Neuronal stem cell (in vitro differentiated cells): Measurements from ENCODE around the gene LYRM9.
A peak's percentile ranks its signal among the peaks of the same experiment; 100 is the strongest.
"Not testable (repeated sequence)": the region's sequence is repeated elsewhere in the genome, so short reads cannot be mapped to it uniquely, and the experiment has no call there.

ENCODE experiments used
- DNase-seq: peaks from one replicate; pipeline ENCODE4 v3.0.0-alpha.2; 2013; ENCODE audit warnings: low spot score
- H2AFZ ChIP-seq: one replicate; pipeline ENCODE4 v1.6.1; 2013; ENCODE audit warnings: mild to moderate bottlenecking, low read length, inconsistent platforms
- H2AK5ac ChIP-seq: 2 replicates; pipeline ENCODE4 v1.6.1; 2013; ENCODE audit warnings: low read depth, mild to moderate bottlenecking, inconsistent platforms, low read length, moderate library complexity, mixed read lengths
- H2BK120ac ChIP-seq: 2 replicates; pipeline ENCODE4 v1.6.1; 2013; ENCODE audit warnings: low read depth, mild to moderate bottlenecking, inconsistent platforms, low read length, moderate library complexity, mixed read lengths
- H2BK12ac ChIP-seq: one replicate; pipeline ENCODE4 v1.6.1; 2013; ENCODE audit warnings: low read length, inconsistent platforms
- H2BK15ac ChIP-seq: 2 replicates; pipeline ENCODE4 v1.6.1; 2013; ENCODE audit warnings: mild to moderate bottlenecking, low read length, inconsistent platforms, mixed read lengths
- H2BK5ac ChIP-seq: one replicate; pipeline ENCODE4 v1.6.1; 2013; ENCODE audit warnings: inconsistent platforms, mild to moderate bottlenecking, low read length, moderate library complexity
- H3K14ac ChIP-seq: one replicate; pipeline ENCODE4 v1.6.1; 2013; ENCODE audit warnings: low read length, inconsistent platforms
- H3K18ac ChIP-seq: 2 replicates; pipeline ENCODE4 v1.6.1; 2013; ENCODE audit warnings: low read length, inconsistent platforms
- H3K23ac ChIP-seq: 2 replicates; pipeline ENCODE4 v1.6.1; 2013; ENCODE audit warnings: low read depth, mild to moderate bottlenecking, mixed read lengths, low read length, inconsistent platforms; ENCODE audit not compliant: poor library complexity
- H3K27ac ChIP-seq: replicated peaks from 3 replicates; pipeline ENCODE4 v1.5.1; 2013; ENCODE audit warnings: low read length, inconsistent platforms
- H3K27me3 ChIP-seq, 3 experiments: 2 replicates each; pipeline ENCODE4 v1.6.1; 2013; ENCODE audit warnings: low read length in 3 of 3, mild to moderate bottlenecking in 2 of 3, inconsistent platforms in 1 of 3, low read depth in 1 of 3, mixed read lengths in 1 of 3, moderate library complexity in 1 of 3; ENCODE audit not compliant: control insufficient read depth in 3 of 3, insufficient read depth in 3 of 3
- H3K36me3 ChIP-seq, 2 donors: replicated peaks in 1 of 2; 2 replicates each; pipeline ENCODE4 v1.6.1; 2013; ENCODE audit warnings: low read length in 2 of 2; ENCODE audit not compliant: control insufficient read depth in 2 of 2, insufficient read depth in 2 of 2
- H3K4ac ChIP-seq: 2 replicates; pipeline ENCODE4 v1.6.1; 2013; ENCODE audit warnings: inconsistent platforms, mild to moderate bottlenecking, low read length, moderate library complexity
- H3K4me1 ChIP-seq, 2 donors: 1 replicate in 1 of 2; 2 replicates in 1 of 2; pipeline ENCODE4 v1.6.1; 2013; ENCODE audit warnings: low read length in 2 of 2, low read depth in 1 of 2; ENCODE audit not compliant: control insufficient read depth in 2 of 2, insufficient read depth in 1 of 2
- H3K4me2 ChIP-seq: one replicate; pipeline ENCODE4 v1.6.1; 2013; ENCODE audit warnings: mild to moderate bottlenecking, low read length, inconsistent platforms; ENCODE audit not compliant: insufficient read depth, poor library complexity, severe bottlenecking
- H3K4me3 ChIP-seq, 2 donors: 2 replicates each; pipeline ENCODE4 v1.5.1; 2013; ENCODE audit warnings: low read length in 2 of 2, mild to moderate bottlenecking in 2 of 2, inconsistent platforms in 1 of 2, moderate library complexity in 1 of 2
- H3K79me1 ChIP-seq: one replicate; pipeline ENCODE4 v1.6.1; 2013; ENCODE audit warnings: low read depth, mild to moderate bottlenecking, inconsistent platforms, low read length, moderate library complexity
- H3K9ac ChIP-seq: one replicate; pipeline ENCODE4 v1.6.1; 2013; ENCODE audit warnings: mild to moderate bottlenecking, low read depth, low read length, inconsistent platforms; ENCODE audit not compliant: poor library complexity
- H3K9me3 ChIP-seq, 2 donors: replicated peaks in 1 of 2; 2 replicates each; pipeline versions ENCODE3 to v1.6.1; 2013; ENCODE audit warnings: low read length in 2 of 2, mild to moderate bottlenecking in 2 of 2, inconsistent platforms in 1 of 2, low read depth in 1 of 2, mixed read lengths in 1 of 2, moderate library complexity in 1 of 2; ENCODE audit not compliant: control insufficient read depth in 2 of 2, insufficient read depth in 1 of 2
- H4K8ac ChIP-seq: one replicate; pipeline ENCODE4 v1.6.1; 2013; ENCODE audit warnings: low read depth, mild to moderate bottlenecking, inconsistent platforms, low read length, moderate library complexity
- H4K91ac ChIP-seq: one replicate; pipeline ENCODE4 v1.6.1; 2013; ENCODE audit warnings: low read length, low read depth, mild to moderate bottlenecking, inconsistent platforms; ENCODE audit not compliant: poor library complexity
- WGBS, 2 donors: extraction: QIAGEN DNeasy Blood & Tissue Kit; methylation state at CpG; one replicate each; pipeline ENCODE4 v1.1.7; 2013; ENCODE audit warnings: missing lambda C conversion rate in 2 of 2, mixed read lengths in 1 of 2; ENCODE audit not compliant: insufficient read length in 2 of 2, insufficient replicate concordance in 1 of 2; ENCODE audit errors: extremely low coverage in 2 of 2; 5-methylcytosine and 5-hydroxymethylcytosine counted together

The LYRM9 gene

GRCh38 chr17:27888067-27888466 is 5.1 kb downstream of the LYRM9 start:
- Histone ChIP-seq H2AFZ (no peak overlapping the region), H3K4ac (no peak overlapping the region), H3K79me1 (no peaks in the 10 kb centered on the region), H2BK12ac (no peak overlapping the region), H3K36me3 (no peaks in the 10 kb centered on the region), H3K4me2 (no peak overlapping the region), H3K27me3 (no peaks in the 10 kb centered on the region), H3K9ac (no peak overlapping the region), H2AK5ac (no peak overlapping the region), H3K27ac (peak overlapping the region; percentile 55), H2BK15ac (no peak overlapping the region), H3K4me3 (no peak overlapping the region), H3K14ac (no peak overlapping the region), H3K23ac (no peak overlapping the region), H2BK120ac (no peak overlapping the region), H3K4me1 (peaks cover 7 to 20% of the 10 kb centered on the region in 2 donors), H2BK5ac (no peak overlapping the region), H4K91ac (no peak overlapping the region), H3K18ac (peak overlapping the region; percentile 60), H4K8ac (no peak overlapping the region), H3K9me3 (no peaks in the 10 kb centered on the region)
- WGBS, 2 donors = no CpG with 5 or more reads among the region's 2 CpGs
- no peak for DNase-seq

GRCh38 chr17:27886348-27886906 is 6.7 kb downstream of the LYRM9 start:
- WGBS, 2 donors = no CpG with 5 or more reads among the region's 8 CpGs
- not testable (repeated sequence) for H4K8ac ChIP-seq, H3K27me3 ChIP-seq, H3K4ac ChIP-seq, H3K36me3 ChIP-seq, H2BK15ac ChIP-seq, H2AFZ ChIP-seq, DNase-seq, H2BK120ac ChIP-seq, H2BK5ac ChIP-seq, H3K14ac ChIP-seq, H3K27ac ChIP-seq, H3K79me1 ChIP-seq, H2BK12ac ChIP-seq, H4K91ac ChIP-seq, H2AK5ac ChIP-seq, H3K4me3 ChIP-seq, H3K23ac ChIP-seq, H3K4me2 ChIP-seq, H3K9ac ChIP-seq, H3K18ac ChIP-seq, H3K9me3 ChIP-seq
- H3K4me1 ChIP-seq = peaks cover 3 to 18% of the 10 kb centered on the region in 2 donors

- no peak overlapping the region for H2AFZ ChIP-seq
- DNase-seq = no peak
Observed at GRCh38 chr17:27882162-27882840, 10.9 kb downstream of the LYRM9 start.

DNA sequence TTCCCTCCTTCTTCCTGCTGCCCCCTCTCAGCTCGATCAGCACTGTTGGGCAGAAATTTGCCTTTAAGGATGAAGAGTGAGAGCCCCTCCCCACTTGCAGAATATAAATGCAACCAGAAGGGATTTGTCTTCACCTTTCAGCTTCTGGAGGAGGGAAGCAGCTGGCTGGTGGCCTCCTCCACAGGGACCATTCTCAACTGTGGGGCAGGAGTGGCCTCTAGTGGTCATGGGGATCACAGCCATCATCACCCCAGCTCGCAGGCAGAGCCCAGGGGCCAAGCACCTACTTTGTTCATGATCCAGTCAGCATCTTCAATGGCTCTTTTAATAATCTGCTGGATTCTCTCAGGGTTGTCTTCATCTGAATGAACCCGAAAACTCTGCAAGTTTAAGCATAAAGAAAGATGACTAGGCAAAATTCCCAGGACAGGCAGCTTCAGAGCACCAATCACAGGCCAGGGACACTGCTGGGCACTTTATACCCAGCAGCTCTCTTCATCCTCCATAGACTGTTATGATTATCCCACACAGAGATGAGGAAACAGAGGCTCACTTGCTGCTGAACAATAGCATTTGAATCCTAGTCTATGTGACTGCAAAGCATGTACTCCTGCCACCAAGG is 13.1 kb downstream of the LYRM9 start:
- Histone ChIP-seq H3K27ac (no peak overlapping the region), H4K8ac (no peak overlapping the region), H3K4ac (no peak overlapping the region), H3K4me3 (no peak overlapping the region), H3K4me2 (no peak overlapping the region), H2BK12ac (no peak overlapping the region), H3K4me1 (peaks cover 0 to 4% of the 10 kb centered on the region in 2 donors), H3K18ac (no peak overlapping the region), H2BK5ac (no peak overlapping the region), H3K23ac (no peak overlapping the region), H3K36me3 (peaks cover 0 to 2% of the 10 kb centered on the region in 2 donors), H2BK120ac (no peak overlapping the region), H3K27me3 (no peaks in the 10 kb centered on the region), H2AK5ac (peak overlapping the region; percentile 39), H2BK15ac (no peak overlapping the region), H3K9ac (no peak overlapping the region), H3K79me1 (no peaks in the 10 kb centered on the region), H3K14ac (no peak overlapping the region), H2AFZ (no peak overlapping the region), H4K91ac (no peak overlapping the region), H3K9me3 (no peaks in the 10 kb centered on the region)
- WGBS, 2 donors = no CpG with 5 or more reads among the region's 3 CpGs
- DNase-seq = peak; percentile 67

More at GRCh38 chr17:27882162-27882840, 10.9 kb downstream of the LYRM9 start:
- no peak overlapping the region for H3K4me3 ChIP-seq
- H3K4ac ChIP-seq = peak overlapping the region; percentile 97
- H3K9me3 ChIP-seq = no peaks in the 10 kb centered on the region
- H4K8ac ChIP-seq = no peak overlapping the region
- no peak overlapping the region for H2BK12ac ChIP-seq
- peak overlapping the region; percentile 89 for H3K18ac ChIP-seq
- H2BK120ac ChIP-seq = no peak overlapping the region
- H2BK5ac ChIP-seq = no peak overlapping the region
- H3K27ac ChIP-seq = no peak overlapping the region
- H3K4me2 ChIP-seq = no peak overlapping the region
- peaks cover 0 to 5% of the 10 kb centered on the region in 2 donors for H3K4me1 ChIP-seq
- H3K27me3 ChIP-seq = no peaks in the 10 kb centered on the region
- H3K14ac ChIP-seq = peak overlapping the region; percentile 99
- no peak overlapping the region for H2BK15ac ChIP-seq
- H3K36me3 ChIP-seq = peaks cover 0 to 2% of the 10 kb centered on the region in 2 donors
- no peaks in the 10 kb centered on the region for H3K79me1 ChIP-seq
- H3K9ac ChIP-seq = peak overlapping the region; percentile 79
- H4K91ac ChIP-seq = no peak overlapping the region
- WGBS, 2 donors = no CpG with 5 or more reads among the region's 11 CpGs
- H3K23ac ChIP-seq = no peak overlapping the region
- H2AK5ac ChIP-seq = no peak overlapping the region
